Measurements from ENCODE around the gene KLHL29.

DNA sequence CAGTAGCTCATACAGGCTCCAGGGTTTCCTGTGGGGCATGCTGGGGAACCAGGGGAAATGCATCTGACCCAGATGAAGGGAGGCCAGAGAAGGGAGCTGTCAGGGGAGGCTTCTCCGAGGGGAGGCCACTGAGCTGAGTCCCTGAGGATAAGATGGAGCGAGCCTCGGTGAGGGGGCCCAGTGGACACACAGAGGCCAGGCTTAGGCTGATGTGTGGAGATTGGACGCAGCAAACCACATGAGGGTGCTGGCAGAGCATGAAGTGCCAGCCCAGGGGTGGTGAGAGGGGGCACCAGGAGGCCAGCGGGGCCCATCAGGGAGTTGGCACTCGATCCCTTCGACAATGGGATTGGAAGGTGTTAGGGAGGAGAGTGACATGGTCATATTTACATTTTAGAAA, 235.0 kb downstream of the KLHL29 start:
- TF ChIP-seq CTCF (conservative IDR thresholded peaks at IDR 0.05; ENCODE audit: low read length) = no peak
- TF ChIP-seq EZH2phosphoT487 (IDR thresholded peaks at IDR 0.05; ENCODE audit: borderline replicate concordance, low read depth, low read length) = no peak

Data from OCI-LY7 (cell line).